HepG2 (cell line): Measurements from ENCODE around the gene MS4A10. TPM values are rescaled to one million over a fixed set of nuclear protein-coding genes. Genes with fewer than 3 reads are reported as not detected.

ENCODE experiments used
- ATAC-seq: fragments of 200-7000 bp; cut with Tn5 transposase; 3 replicates; pipeline ENCODE4 v1.9.1; 2020; ENCODE audit warnings: mild to moderate bottlenecking, moderate library complexity
- BruUV-seq: library from RNA; stranded (reverse); fragments of 400-500 nt; replicated peaks from 2 replicates; lab custom pipeline; 2021; lab: Mats Ljungman, UMichigan
- CTCF ChIA-PET: fragments of 300-600 bp; formaldehyde crosslinking; extraction: SDS; loops from one replicate; lab custom pipeline; 2021; ENCODE audit warnings: low total read pairs, inconsistent platforms, low intra/inter-chr PET ratio; lab: Yijun Ruan, JAX
- POLR2A ChIA-PET: fragments of 350-600 bp; sonication (Branson Sonifier 250); formaldehyde crosslinking; loops from one replicate; lab custom pipeline; 2020; ENCODE audit warnings: antibody characterized with exemption, inconsistent platforms; lab: Yijun Ruan, JAX
- DNase-seq: peaks from one replicate; pipeline ENCODE4 v3.0.0-alpha.2; 2015; ENCODE audit warnings: low spot score
- FAIRE-seq: peaks from 3 replicates; lab custom pipeline; 2011; peaks lifted over from hg19 to GRCh38; lab: Jason Lieb, UNC
- H2AFZ ChIP-seq: one replicate; pipeline ENCODE4 v1.6.1; 2011; ENCODE audit warnings: low read length, inconsistent platforms
- H3K27ac ChIP-seq: fragments of 300-600 bp; 3 replicates; pipeline ENCODE4 v1.8.0; 2011; ENCODE audit warnings: mixed run types, mild to moderate bottlenecking, mixed read lengths, low read length, inconsistent platforms; ENCODE audit not compliant: insufficient read depth; ENCODE audit errors: extremely low read length
- H3K27me3 ChIP-seq, 2 experiments: fragments of 200-600 bp in 1 of 2; 2 replicates in 1 of 2; 3 replicates in 1 of 2; pipeline versions ENCODE4 v1.6.0 to v1.8.0; 2011; ENCODE audit warnings: low read length in 2 of 2, mild to moderate bottlenecking in 2 of 2, moderate library complexity in 2 of 2, inconsistent platforms in 1 of 2; ENCODE audit not compliant: insufficient read depth in 2 of 2, control insufficient read depth in 1 of 2
- H3K36me3 ChIP-seq, 2 experiments: fragments of 200-600 bp in 1 of 2; replicated peaks in 1 of 2; 2 replicates in 1 of 2; 3 replicates in 1 of 2; pipeline versions ENCODE4 v1.5.1 to v1.8.0; 2011; ENCODE audit warnings: low read length in 2 of 2, inconsistent platforms in 1 of 2; ENCODE audit not compliant: insufficient read depth in 2 of 2, control insufficient read depth in 1 of 2
- H3K4me1 ChIP-seq: 2 replicates; pipeline ENCODE4 v1.5.1; 2012; ENCODE audit warnings: low read length, inconsistent platforms; ENCODE audit not compliant: insufficient read depth
- H3K4me2 ChIP-seq: 2 replicates; pipeline ENCODE4 v1.6.0; 2011; ENCODE audit warnings: low read depth, low read length, inconsistent platforms
- H3K4me3 ChIP-seq, 3 experiments: fragments of 200-600 bp in 1 of 3; sonication (generic), shearing (Covaris generic) in 1 of 3; replicated peaks in 1 of 3; 2 replicates each; pipeline ENCODE4 v1.5.1; 2011 to 2016; ENCODE audit warnings: low read length in 3 of 3, inconsistent platforms in 2 of 3, low read depth in 2 of 3, mild to moderate bottlenecking in 2 of 3, control low read depth in 1 of 3, mixed read lengths in 1 of 3; ENCODE audit not compliant: insufficient read depth in 1 of 3
- H3K79me2 ChIP-seq: one replicate; pipeline ENCODE4 v1.6.1; 2011; ENCODE audit warnings: low read length, inconsistent platforms; ENCODE audit not compliant: insufficient read depth
- H3K9ac ChIP-seq: 2 replicates; pipeline ENCODE4 v1.6.0; 2011; ENCODE audit warnings: mild to moderate bottlenecking, low read depth, low read length, inconsistent platforms; ENCODE audit not compliant: insufficient read depth
- H3K9me3 ChIP-seq: 2 replicates; pipeline ENCODE4 v1.5.1; 2012; ENCODE audit warnings: mild to moderate bottlenecking, low read length
- H4K20me1 ChIP-seq: 2 replicates; pipeline ENCODE4 v1.6.0; 2011; ENCODE audit warnings: inconsistent platforms, mild to moderate bottlenecking, low read length, moderate library complexity; ENCODE audit not compliant: insufficient read depth
- FOXO4 ChIP-seq: sonication (generic); formaldehyde crosslinking; conservative IDR thresholded peaks from 2 replicates; pipeline ENCODE4 v1.8.1; 2023; ENCODE audit warnings: missing genetic modification reagents
- KMT2B ChIP-seq: IDR thresholded peaks from 2 replicates; pipeline ENCODE4 v1.6.1; 2016; ENCODE audit warnings: missing genetic modification reagents, missing compliant biosample characterization
- MED1 ChIP-seq: sonication (generic); formaldehyde crosslinking; IDR thresholded peaks from 2 replicates; pipeline ENCODE4 v1.4.0; 2020; ENCODE audit warnings: missing genetic modification reagents
- POLR2A ChIP-seq, 2 experiments: IDR thresholded peaks; 2 replicates each; pipeline ENCODE4 v1.6.1; 2011; ENCODE audit warnings: low read depth in 2 of 2, low read length in 2 of 2, mild to moderate bottlenecking in 1 of 2, moderate library complexity in 1 of 2; ENCODE audit not compliant: insufficient read depth in 1 of 2
- REXO4 ChIP-seq: sonication (generic); formaldehyde crosslinking; IDR thresholded peaks from 2 replicates; pipeline ENCODE4 v1.8.0; 2022; ENCODE audit warnings: missing genetic modification reagents, mild to moderate bottlenecking, borderline replicate concordance
- TFDP2 ChIP-seq: sonication (generic); formaldehyde crosslinking; IDR thresholded peaks from 2 replicates; pipeline ENCODE4 v1.4.0; 2020; ENCODE audit warnings: missing genetic modification reagents
- WIZ ChIP-seq: sonication (generic); formaldehyde crosslinking; IDR thresholded peaks from 2 replicates; pipeline ENCODE4 v1.5.1; 2020; ENCODE audit warnings: mild to moderate bottlenecking, missing genetic modification reagents
- ZKSCAN1 ChIP-seq: fragments of 150-350 bp; IDR thresholded peaks from 2 replicates; pipeline ENCODE4 v1.6.1; 2014; ENCODE audit warnings: low read length
- ZMYM2 ChIP-seq: sonication (generic); formaldehyde crosslinking; IDR thresholded peaks from 2 replicates; pipeline ENCODE4 v1.8.0; 2022; ENCODE audit warnings: mild to moderate bottlenecking, missing genetic modification reagents
- ZNF431 ChIP-seq: sonication (generic); formaldehyde crosslinking; IDR thresholded peaks from 2 replicates; pipeline ENCODE4 v1.9.0; 2022; ENCODE audit warnings: missing genetic modification reagents, low read depth, mild to moderate bottlenecking, borderline replicate concordance
- ZNF451 ChIP-seq: sonication (generic); formaldehyde crosslinking; IDR thresholded peaks from 2 replicates; pipeline ENCODE4 v1.5.0; 2020; ENCODE audit warnings: mild to moderate bottlenecking, missing genetic modification reagents
- ZSCAN20 ChIP-seq: sonication (generic); formaldehyde crosslinking; IDR thresholded peaks from 2 replicates; pipeline ENCODE4 v1.4.0; 2020; ENCODE audit warnings: missing genetic modification reagents, mild to moderate bottlenecking, borderline replicate concordance
- ZSCAN21 ChIP-seq: sonication (generic); formaldehyde crosslinking; IDR thresholded peaks from 2 replicates; pipeline ENCODE4 v1.8.0; 2022; ENCODE audit warnings: mild to moderate bottlenecking, missing genetic modification reagents, moderate library complexity, borderline replicate concordance
- WGBS: methylation state at CpG from one replicate; pipeline ENCODE4 v1.1.6; 2017; ENCODE audit warnings: low lambda C conversion rate; 5-methylcytosine and 5-hydroxymethylcytosine counted together
- in situ Hi-C: cut with HindIII; loops from 2 replicates; pipeline ENCODE4 v1.10.0; 2017; ENCODE audit warnings: low pct_unique_long_range_greater_than_20kb; ENCODE audit not compliant: extremely low pct_ligation_motif_present
- intact Hi-C: fragments of 100-400 bp; cut with micrococcal nuclease; formaldehyde crosslinking; loops from one replicate; pipeline ENCODE4 v1.10.0; 2022; ENCODE audit not compliant: unreplicated experiment
- polyA plus RNA-seq, 8 experiments: library from polyadenylated mRNA; depleted of rRNA in 3 of 8; stranded (reverse) in 7 of 8; unstranded in 1 of 8; fragments of >200 nt; fragmentation: Illumina TruSeq in 4 of 8; extraction: Trizol in 4 of 8; gene quantifications; 2 replicates each; pipeline versions ENCODE4 v1.2.1 to v1.2.3, GENCODE V29; 2011 to 2016; ENCODE audit warnings: low read depth in 4 of 8, missing spikeins in 1 of 8, mixed read lengths in 1 of 8; ENCODE audit not compliant: insufficient read depth in 1 of 8
- total RNA-seq, 5 experiments: library from RNA; depleted of rRNA; stranded (reverse); fragments of >200 nt; fragmentation: Illumina TruSeq; extraction: Trizol; gene quantifications; 2 replicates each; pipeline ENCODE4 v1.2.3, GENCODE V29; 2016; ENCODE audit warnings: low read depth in 1 of 5
- TF ChIP-seq, protein P1 (sequence below): sonication (generic); formaldehyde crosslinking; conservative IDR thresholded peaks from 2 replicates; pipeline ENCODE4 v1.4.0; 2020; ENCODE audit warnings: missing genetic modification reagents
- TF ChIP-seq, protein P2 (sequence below): IDR thresholded peaks from 2 replicates; pipeline ENCODE4 v1.6.1; 2016; ENCODE audit warnings: control low read depth
- TF ChIP-seq, protein P3 (sequence below): IDR thresholded peaks from 2 replicates; pipeline ENCODE4 v1.6.1; 2016; ENCODE audit warnings: mild to moderate bottlenecking, missing biosample characterization, missing genetic modification reagents

The MS4A10 gene
- total and polyA plus RNA-seq, 2 of the 13 experiments (the other 11 are each of a cell fraction or from before 2014, with no cell fraction given), result not detected

- DNase-seq (no peak), ATAC-seq (no peak), FAIRE-seq (no peak)
- H3K79me2 ChIP-seq, result no peaks in the 10 kb centered on the region
- no peaks in the 10 kb centered on the region; a peak in 1 of 5 replicates for H3K27me3 ChIP-seq
- intact Hi-C loops, result no loop called here
- TF ChIP-seq KMT2B (CRISPR knock-in tag), result no peak
- TF ChIP-seq ZNF431, result no peak
- TF ChIP-seq ZKSCAN1, result no peak
- TF ChIP-seq, protein P1, sequence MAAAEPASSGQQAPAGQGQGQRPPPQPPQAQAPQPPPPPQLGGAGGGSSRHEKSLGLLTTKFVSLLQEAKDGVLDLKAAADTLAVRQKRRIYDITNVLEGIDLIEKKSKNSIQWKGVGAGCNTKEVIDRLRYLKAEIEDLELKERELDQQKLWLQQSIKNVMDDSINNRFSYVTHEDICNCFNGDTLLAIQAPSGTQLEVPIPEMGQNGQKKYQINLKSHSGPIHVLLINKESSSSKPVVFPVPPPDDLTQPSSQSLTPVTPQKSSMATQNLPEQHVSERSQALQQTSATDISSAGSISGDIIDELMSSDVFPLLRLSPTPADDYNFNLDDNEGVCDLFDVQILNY, result no peak
- TF ChIP-seq, protein P2, sequence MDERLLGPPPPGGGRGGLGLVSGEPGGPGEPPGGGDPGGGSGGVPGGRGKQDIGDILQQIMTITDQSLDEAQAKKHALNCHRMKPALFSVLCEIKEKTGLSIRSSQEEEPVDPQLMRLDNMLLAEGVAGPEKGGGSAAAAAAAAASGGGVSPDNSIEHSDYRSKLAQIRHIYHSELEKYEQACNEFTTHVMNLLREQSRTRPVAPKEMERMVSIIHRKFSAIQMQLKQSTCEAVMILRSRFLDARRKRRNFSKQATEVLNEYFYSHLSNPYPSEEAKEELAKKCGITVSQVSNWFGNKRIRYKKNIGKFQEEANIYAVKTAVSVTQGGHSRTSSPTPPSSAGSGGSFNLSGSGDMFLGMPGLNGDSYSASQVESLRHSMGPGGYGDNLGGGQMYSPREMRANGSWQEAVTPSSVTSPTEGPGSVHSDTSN (CRISPR knock-in tag), result no peak
- TF ChIP-seq TFDP2 (CRISPR knock-in tag), result no peak
- no peak for TF ChIP-seq REXO4
- TF ChIP-seq ZSCAN20 (CRISPR knock-in tag), result no peak
- no peak for TF ChIP-seq ZSCAN21 (CRISPR knock-in tag)
- TF ChIP-seq WIZ (CRISPR knock-in tag), result no peak
- no peak for TF ChIP-seq FOXO4 (CRISPR knock-in tag)
- TF ChIP-seq, protein P3, sequence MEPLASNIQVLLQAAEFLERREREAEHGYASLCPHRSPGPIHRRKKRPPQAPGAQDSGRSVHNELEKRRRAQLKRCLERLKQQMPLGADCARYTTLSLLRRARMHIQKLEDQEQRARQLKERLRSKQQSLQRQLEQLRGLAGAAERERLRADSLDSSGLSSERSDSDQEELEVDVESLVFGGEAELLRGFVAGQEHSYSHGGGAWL, result no peak
- TF ChIP-seq MED1, result no peak
- no peak for TF ChIP-seq POLR2A (IDR thresholded peaks at IDR 0.05; ENCODE audit: insufficient read depth in 1 of 2, low read depth in 2 of 2, low read length in 2 of 2)
- no peak for TF ChIP-seq ZNF451 (CRISPR knock-in tag)
- no peak for TF ChIP-seq ZMYM2 (CRISPR knock-in tag)
- H3K36me3 ChIP-seq, result no peaks in the 10 kb centered on the region
- 9% methylated on average over 3 of the region's 3 CpGs for WGBS
- H3K9me3 ChIP-seq, result no peaks in the 10 kb centered on the region
- H4K20me1 ChIP-seq, result no peaks in the 10 kb centered on the region
- H3K27ac ChIP-seq, result no peak overlapping the region
- BruUV-seq, result no TSS peak
- H3K4me3 ChIP-seq, result no peak overlapping the region
- H3K9ac ChIP-seq, result no peak overlapping the region
- H3K4me1 ChIP-seq, result peaks cover 4% of the 10 kb centered on the region; the same call in 1 of the 2 replicates
- ChIA-PET CTCF (no interaction called here), POLR2A (no interaction called here)
- H3K4me2 ChIP-seq, result no peak overlapping the region
- in situ Hi-C loops, result no loop called here
- no peak overlapping the region for H2AFZ ChIP-seq
Observed at GRCh38 chr11:60750911-60751310, 34.2 kb upstream of the MS4A10 start.
